Measurements from ENCODE around the gene PROM1. TPM values are rescaled to one million over a fixed set of nuclear protein-coding genes. Genes with fewer than 3 reads are reported as not detected.

The PROM1 gene
- total and polyA plus RNA-seq, 9 donors: 0.10 to 3.3 (median 0.81) TPM

DNA sequence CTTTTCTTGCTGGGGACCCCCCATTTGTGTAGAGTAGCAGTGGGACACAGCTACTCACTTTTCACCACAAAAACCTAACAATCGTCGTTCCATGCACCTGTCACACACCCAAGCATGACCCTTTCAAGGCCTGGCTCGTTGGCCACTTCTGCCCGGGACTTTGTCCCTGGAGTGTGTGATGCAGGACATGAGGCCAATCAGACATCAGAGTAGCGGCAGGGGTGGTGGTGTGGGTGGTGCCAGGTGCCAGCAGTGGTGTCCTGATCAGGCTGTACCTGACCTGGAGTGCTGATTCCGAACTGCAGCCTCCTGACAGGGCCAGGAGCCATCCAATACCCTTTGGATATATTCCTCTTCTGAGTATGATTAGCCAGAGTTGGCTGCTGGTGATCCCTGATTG is 23.1 kb upstream of the PROM1 start:
- Histone ChIP-seq H3K36me3 (no peaks in the 10 kb centered on the region), H3K4me3 (no peak overlapping the region), H3K27ac (no peak overlapping the region), H3K9me3 (no peaks in the 10 kb centered on the region), H3K4me1 (ENCODE audit: insufficient read depth) (no peaks in the 10 kb centered on the region), H3K27me3 (no peaks in the 10 kb centered on the region)
- 84 to 86% (median 85%) methylated on average over 6 of the region's 6 CpGs for WGBS, 3 donors
- TF ChIP-seq, protein P1, sequence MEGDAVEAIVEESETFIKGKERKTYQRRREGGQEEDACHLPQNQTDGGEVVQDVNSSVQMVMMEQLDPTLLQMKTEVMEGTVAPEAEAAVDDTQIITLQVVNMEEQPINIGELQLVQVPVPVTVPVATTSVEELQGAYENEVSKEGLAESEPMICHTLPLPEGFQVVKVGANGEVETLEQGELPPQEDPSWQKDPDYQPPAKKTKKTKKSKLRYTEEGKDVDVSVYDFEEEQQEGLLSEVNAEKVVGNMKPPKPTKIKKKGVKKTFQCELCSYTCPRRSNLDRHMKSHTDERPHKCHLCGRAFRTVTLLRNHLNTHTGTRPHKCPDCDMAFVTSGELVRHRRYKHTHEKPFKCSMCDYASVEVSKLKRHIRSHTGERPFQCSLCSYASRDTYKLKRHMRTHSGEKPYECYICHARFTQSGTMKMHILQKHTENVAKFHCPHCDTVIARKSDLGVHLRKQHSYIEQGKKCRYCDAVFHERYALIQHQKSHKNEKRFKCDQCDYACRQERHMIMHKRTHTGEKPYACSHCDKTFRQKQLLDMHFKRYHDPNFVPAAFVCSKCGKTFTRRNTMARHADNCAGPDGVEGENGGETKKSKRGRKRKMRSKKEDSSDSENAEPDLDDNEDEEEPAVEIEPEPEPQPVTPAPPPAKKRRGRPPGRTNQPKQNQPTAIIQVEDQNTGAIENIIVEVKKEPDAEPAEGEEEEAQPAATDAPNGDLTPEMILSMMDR (IDR thresholded peaks at IDR 0.05): no peak
- TF ChIP-seq EP300 (IDR thresholded peaks at IDR 0.05) (no peak), POLR2A (IDR thresholded peaks at IDR 0.05) (no peak)
- DNase-seq: no peak
- intact Hi-C loops (cut with DNase I): no loop called here

DNA sequence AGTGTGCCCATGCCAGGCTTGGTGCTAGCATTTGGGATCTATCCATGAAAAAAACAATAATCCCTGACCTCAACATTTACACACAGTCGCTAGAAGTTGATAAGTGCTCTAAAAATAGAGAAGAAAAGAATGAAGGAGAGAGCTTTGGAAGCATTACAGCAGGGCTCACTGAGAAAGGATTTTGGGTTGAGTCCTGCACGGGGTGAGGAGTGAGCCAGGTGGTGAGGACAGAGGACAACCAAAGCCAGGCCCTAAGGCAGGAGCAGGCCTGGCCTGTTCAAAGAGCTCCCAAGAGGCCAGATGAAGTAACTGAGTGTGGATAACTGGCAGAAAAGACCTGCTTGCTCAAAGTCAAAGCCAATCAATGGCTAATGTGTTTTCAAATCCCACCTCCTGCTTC is 20.7 kb upstream of the PROM1 start:
- Histone ChIP-seq H3K4me3 (no peak overlapping the region), H3K4me1 (ENCODE audit: insufficient read depth) (no peaks in the 10 kb centered on the region), H3K27me3 (no peaks in the 10 kb centered on the region), H3K27ac (no peak overlapping the region), H3K9me3 (no peaks in the 10 kb centered on the region), H3K36me3 (no peaks in the 10 kb centered on the region)
- DNase-seq: no peak
- no peak for TF ChIP-seq POLR2A (IDR thresholded peaks at IDR 0.05)
- TF ChIP-seq, protein P1 (IDR thresholded peaks at IDR 0.05): no peak
- no peak for TF ChIP-seq EP300 (IDR thresholded peaks at IDR 0.05)
- WGBS, 3 donors: 24 to 47% (median 28%) methylated on average over 2 of the region's 2 CpGs
- intact Hi-C loops (cut with DNase I): no loop called here

DNA sequence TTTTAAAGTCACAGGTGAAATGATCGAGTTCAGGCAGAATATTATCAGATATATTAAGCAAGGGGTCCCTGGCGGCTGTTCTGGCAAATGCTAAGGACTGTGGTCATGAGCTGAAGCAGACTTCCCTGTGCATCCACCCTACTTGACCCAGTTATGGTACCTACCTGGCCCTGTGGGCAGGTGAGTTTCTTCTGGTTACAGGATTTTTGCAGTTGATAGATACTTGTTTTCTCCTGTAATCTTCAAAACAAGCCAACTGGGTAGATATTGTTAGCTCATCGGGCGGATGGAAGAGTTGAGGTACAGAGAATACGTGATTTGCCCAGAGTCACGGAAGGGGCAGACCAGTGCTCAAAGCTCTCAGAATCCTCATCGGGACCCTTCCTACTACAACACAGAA is 18.5 kb upstream of the PROM1 start:
- 90 to 92% (median 90%) methylated on average over 7 of the region's 7 CpGs for WGBS, 3 donors
- no peak for TF ChIP-seq POLR2A (IDR thresholded peaks at IDR 0.05)
- TF ChIP-seq EP300 (IDR thresholded peaks at IDR 0.05): no peak
- TF ChIP-seq, protein P1 (IDR thresholded peaks at IDR 0.05): no peak
- no peaks in the 10 kb centered on the region for H3K9me3 ChIP-seq
- no peak overlapping the region for H3K27ac ChIP-seq
- H3K4me3 ChIP-seq: no peak overlapping the region
- intact Hi-C loops (cut with DNase I): no loop called here
- no peaks in the 10 kb centered on the region for H3K4me1 ChIP-seq (ENCODE audit: insufficient read depth)
- no peaks in the 10 kb centered on the region for H3K27me3 ChIP-seq
- no peak for DNase-seq
- H3K36me3 ChIP-seq: no peaks in the 10 kb centered on the region

DNA sequence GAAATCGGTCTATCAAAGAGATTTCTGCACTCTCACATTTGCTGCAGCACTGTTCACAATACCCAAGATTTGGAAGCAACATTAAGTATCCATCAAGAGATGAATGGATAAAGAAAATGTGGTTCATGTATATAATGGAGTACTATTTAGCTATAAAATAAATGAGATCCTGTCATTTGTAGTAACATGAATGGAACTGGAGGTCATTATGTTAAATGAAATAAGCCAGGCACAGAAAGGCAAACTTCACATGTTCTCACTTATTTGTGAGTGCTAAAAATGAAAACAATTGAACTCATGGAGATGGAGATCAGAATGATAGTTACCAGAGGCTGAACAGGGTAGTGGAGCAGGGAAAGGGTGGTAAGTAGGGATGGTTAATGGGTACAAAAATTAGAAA is 17.0 kb upstream of the PROM1 start:
- no peaks in the 10 kb centered on the region for H3K4me1 ChIP-seq (ENCODE audit: insufficient read depth)
- H3K27ac ChIP-seq: no peak overlapping the region
- no peak for TF ChIP-seq POLR2A (IDR thresholded peaks at IDR 0.05)
- no peak for TF ChIP-seq EP300 (IDR thresholded peaks at IDR 0.05)
- TF ChIP-seq, protein P1 (IDR thresholded peaks at IDR 0.05): no peak

More for the DNA sequence above, 17.0 kb upstream of the PROM1 start:
- intact Hi-C loops (cut with DNase I): no loop called here
- no peak for DNase-seq
- Histone ChIP-seq H3K9me3 (no peaks in the 10 kb centered on the region), H3K4me3 (no peak overlapping the region), H3K36me3 (no peaks in the 10 kb centered on the region), H3K27me3 (no peaks in the 10 kb centered on the region)
- WGBS, 3 donors: 91% methylated on average over 1 of the region's 1 CpG
